DMS79 treated with DMSO at 0.1 percent for 48 hours (cell line): ENCODE measurements around the gene CCDC85C.

Source experiments
- DNase-seq: peaks from one replicate; lab custom pipeline; 2025; lab: John Stamatoyannopoulos, UW

CCDC85C gene

DNA sequence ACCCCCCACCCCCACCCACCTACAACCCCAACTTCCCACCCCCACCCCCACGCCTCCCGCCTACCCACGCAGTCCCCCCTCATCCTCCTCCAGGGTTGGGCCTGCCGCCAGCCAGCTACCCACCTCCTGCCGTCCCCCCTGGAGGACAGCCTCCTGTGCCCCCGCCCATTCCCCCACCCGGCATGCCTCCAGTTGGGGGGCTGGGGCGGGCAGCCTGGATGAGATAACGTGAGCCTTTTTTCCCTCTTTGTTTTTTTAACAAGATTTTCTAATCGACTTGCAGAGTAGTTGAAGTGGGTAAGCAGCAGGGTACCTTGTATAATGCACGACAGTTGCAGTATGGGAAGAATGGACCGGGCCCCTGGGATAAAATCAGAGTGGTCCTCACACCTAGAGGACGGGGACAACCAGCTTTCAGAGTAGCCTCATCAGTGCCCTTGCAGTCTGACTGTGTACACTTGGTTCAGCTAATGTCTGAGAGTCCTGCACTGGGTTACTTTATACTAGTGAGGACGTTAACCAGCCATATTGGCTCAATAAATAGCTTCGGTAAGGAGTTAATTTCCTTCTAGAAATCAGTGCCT lies 93.4 kb downstream of the CCDC85C start:
- no peak for DNase-seq

DNA sequence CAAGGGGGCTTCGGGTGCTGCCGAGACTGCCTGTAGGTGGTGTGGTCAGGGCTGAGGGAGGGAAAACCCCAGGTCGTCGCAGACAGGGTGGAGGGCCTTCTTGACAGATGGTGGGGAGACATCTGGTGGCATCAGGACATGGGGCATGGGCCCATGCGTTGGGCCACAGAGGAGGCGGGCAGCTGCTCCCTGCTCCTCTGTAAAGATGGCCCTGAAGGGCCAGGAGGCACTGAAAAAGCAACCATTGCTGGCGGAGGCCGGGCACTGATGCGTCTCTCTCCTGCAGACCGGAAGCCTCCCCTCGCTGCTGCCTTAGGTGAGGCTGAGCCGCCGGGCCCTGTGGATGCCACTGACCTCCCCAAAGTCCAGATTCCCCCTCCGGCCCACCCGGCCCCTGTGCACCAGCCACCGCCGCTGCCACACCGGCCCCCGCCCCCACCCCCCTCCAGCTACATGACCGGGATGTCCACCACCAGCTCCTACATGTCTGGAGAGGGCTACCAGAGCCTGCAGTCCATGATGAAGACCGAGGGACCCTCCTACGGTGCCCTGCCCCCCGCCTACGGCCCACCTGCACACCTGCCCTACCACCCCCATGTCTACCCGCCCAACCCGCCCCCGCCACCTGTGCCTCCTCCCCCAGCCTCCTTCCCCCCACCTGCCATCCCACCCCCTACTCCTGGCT lies 94.0 kb downstream of the CCDC85C start:
- no peak for DNase-seq

DNA sequence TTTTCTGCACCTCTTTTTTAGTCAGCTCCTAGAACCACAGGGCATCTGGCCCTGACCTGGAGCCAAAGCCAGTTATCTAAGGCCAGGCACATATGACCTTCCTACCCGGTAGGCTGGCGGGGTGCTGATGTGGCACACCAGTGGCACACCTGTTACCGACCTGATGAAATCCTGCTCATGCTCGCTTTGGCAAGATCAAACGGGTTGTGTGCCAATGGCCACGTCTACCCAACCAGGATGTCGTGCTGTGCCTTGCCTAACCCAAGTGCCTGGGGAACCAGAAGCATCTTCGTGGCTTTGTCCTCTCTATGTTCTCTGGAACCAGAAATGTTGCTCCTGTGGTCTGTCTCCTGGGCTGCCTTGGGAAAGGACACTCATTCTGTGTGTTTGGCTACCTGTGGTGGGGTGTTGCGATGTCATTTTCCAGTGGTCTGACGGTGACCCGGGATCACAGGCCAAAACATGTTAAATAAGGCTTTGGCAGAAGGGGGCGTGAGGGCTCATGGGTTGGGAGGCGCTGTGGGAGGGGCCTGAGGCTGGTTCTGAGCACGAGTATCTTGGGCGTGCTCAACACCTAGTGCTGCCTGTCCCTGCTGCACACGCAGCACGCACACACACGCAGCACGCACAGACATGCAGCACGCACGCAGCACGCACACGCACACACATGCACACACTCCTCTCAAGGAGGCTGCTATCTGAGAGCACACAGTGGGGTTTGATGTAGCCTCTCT lies 94.9 kb downstream of the CCDC85C start:
- no peak for DNase-seq

DNA sequence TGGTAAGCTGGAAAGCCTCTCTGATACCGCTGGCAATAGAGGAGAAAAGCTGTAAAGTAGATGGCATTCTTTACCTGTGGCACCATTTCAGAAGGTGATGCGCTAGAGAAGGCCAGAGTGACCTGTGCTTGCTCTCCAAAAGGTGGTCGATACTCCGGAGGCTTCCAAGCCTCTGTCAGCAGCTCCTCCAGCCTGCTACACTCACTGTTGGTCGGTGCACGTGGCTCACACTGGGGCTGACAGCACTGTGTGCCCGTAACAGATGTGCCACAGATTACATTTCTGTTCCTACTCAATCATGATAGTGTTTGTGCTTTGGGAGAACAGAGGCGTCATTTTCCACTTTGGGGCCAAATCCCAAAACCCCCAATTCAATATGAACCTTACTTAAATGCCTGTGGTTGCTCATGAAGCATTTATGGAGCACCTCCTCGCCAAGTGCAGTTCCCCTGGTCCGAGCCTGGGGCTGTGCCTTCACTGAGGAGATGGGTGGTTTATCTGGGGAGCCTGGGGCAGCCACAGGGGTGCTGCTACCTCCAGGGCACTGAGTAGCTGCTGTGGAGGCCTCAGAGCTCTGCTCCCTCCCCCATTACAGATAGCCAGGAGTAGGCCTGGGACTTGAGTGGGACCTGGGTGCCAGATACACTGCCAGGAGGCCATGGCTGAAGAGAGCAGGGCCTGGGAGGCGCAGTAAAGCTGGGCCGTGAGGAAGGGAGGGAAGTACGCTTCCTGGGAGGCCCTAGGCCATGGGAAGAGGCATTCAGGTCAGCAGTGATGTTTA lies 96.0 kb downstream of the CCDC85C start:
- DNase-seq = no peak

DNA sequence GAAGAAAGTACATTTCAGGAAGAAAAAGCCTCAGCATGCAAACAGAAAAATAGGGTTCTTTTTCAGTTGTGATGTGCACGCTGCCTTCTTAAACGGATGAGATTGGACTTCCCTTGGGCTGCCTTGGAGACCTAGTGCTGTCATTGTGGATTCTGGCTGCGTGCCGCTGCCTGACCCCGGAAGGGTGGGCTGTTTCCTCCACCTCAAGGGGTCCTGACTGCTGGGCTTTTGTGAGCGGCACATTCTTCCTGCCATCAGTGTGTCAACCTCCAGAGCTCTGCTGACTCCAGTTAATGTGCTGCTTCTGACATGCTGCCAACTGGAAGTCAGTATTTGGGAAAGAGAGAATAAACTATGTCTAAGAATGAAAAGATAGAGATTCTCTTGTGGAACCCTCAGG lies 97.7 kb downstream of the CCDC85C start:
- no peak for DNase-seq

DNA sequence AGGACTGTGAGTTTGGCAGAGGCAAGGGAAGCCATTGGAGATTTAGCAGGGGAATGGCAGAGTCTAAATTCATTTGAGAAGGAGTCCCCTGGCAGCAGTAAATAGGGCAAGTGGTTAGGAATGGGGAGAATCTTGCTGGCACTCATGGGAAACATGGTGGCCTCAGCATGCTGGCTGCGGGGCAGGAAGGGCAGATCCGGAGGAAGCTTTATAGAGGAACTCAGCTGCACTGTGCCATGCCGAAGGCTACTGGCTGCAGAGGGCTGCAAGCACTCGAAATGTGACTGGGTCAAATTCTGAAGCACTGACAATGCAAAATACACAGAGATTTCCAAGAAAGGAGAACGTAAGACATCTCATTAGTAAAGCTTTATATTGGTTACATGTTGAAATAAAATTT lies 98.9 kb downstream of the CCDC85C start:
- no peak for DNase-seq

DNA sequence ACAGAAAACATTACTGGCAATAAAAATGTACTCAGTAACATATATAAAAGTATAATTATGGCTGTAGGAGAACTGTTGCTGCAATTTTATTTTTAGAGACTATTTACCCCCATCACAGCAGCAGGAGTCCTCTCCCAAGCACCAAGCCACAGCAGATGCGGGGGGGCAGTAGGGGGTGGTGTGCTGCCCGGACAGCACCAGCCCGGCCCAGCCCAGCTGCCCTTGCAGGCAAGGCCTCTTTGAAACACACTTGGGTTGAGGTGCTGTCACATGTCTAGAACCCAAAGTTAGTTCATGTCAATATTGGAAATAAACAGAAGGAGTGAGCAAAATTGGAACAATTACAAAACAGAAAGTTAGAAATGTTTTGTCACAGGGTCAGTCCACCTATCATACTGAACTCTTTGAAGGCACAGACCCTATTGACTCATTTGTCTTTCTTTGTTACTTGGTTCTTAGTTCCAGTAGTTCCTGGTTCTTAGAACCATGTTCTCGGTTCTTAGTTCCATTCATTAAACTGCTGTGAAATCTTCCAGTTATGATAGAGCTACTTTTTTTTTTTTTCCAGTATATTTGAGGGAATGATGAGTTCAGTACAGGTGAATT lies 100.1 kb downstream of the CCDC85C start:
- no peak for DNase-seq

DNA sequence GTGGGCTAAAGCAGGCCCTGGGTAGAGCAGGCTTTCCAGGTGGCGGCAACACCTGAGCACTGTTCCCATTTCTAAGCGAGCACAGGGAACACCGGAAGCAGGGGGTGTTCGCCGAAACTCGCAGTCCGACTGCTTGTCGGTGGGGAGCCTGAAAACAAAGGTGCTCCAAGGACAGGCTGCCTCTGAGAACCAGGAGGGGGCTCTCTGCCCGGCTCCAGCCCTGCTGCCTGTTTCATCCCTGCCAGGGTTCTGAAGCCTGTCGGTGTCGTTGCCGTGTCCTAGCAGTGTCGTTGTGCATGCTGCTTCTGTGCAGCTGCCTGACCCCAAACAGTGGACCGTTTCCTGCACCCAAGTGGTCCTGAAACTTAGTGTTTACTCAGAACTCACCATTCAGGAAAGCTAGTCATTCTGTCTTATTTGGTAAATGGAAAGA lies 101.0 kb downstream of the CCDC85C start:
- DNase-seq = no peak

DNA sequence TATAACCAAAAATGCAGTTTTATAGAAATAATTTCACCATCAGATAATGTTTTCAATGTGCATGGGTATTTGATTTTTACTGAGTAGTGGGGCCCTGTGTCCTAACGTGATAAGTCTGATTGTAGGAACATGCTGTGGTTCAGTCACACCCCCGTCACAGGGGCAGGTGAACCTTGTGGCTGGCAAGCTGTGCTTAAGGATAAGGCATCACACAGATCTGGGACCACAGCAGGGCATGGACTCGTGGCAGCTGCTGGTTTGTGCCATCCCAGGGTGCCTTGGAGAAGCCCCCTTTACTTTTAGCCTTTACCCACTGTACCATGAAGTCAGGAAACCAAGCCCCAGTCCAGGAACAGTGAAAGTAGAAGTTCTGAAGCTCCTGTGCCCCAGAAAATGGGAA lies 106.1 kb downstream of the CCDC85C start:
- DNase-seq = no peak

DNA sequence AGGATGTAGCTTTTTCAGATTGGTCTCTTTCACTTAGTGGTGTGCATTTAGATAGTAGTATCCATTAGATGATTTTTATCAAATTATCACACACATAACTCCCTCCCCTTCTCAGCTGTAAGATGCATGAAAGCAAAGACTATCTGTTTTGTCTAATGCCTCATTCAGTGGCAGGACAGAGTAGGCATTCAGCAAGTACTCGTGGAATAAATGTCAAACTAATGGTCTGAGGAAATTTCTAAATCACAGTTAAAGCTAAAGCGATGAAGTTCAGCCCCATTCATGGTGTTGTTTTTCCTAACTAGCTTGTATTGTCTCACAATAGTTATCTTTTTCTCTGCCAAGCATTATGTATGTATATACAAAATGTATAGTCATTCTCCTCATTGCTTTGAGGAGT lies 106.7 kb downstream of the CCDC85C start:
- DNase-seq = no peak

DNA sequence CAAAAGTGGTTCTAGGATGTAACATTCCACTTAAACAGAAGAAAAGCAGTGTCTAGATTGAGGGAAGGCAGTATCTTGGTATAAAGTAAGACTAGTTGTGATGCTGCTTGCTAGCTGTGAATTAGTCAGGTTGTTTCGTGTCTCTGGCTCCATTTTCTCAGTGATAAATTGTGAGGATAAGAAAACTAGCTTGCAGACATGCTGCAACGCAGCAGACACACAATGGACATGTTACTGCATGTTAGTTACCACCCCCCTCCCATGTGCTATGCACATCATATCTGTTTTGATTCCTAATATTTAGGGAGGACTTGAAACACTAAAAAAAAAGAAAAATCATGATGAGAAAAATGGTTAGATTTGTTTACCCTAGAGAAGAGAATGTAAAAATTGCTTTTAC lies 119.9 kb downstream of the CCDC85C start:
- DNase-seq = no peak

DNA sequence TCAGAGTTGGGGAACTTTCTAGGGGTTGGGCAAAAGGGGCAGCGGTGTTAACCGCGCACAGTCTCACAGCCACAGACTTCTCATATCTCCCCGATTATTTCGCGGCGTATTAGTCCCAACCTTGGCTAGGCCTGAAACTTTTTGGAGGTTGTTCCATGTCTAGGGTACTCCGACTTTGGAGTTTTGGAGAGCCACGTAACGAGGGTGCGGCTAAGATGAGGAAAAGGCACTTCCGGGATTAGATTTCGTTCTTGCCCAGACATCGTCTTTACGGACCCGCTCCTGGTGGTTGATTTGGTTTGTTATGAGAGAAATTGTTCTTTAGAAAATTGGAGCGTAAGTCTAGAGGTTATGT lies 122.3 kb downstream of the CCDC85C start:
- peak; percentile 34 for DNase-seq

DNA sequence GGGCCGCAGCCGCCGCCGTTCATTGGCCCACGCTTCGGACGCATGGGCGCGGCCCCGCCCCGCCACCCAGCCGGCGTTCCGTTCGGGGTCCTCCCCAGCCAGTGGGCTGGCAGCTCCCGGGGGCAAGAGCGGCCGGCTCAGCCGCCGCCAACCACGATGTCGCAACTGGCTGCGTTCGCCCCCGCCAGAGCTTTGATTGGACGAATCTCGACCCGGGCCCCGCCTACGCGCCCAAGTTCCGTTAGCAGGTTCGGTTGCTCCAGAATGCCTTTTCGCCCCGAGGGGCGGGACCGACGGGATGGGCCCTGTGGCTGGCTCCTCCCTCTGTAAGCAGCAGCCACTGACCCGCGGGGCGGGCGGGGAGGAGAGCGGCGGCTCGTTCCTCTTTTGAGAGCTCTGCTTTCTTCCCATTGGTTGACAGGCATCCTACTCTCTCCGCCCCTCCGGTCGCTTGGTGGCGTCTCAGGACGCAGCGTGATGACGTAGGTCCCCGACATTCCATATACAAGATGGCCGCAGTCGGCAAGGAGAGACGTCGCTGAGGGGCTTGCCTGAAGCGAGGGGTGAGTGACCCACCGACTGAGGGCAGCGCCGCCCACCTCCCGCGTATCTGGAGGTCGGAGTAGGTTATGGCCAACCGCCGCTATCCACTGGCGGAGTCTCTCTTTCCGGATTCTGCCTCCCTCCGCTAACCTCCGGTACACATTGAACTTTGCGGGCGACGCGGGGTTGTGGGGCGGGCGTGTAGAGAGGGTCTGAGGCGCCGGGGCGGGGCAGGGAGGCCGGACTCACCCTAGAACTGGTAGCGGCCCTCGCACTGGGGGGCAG lies 122.9 kb downstream of the CCDC85C start, which contains the start of gene CCNK:
TSS of gene CCNK (plus strand) at position 493 of the 828 bp plus-strand sequence. CDS start 11,269 bp downstream, outside the sequence.
- peak; percentile 100 for DNase-seq

DNA sequence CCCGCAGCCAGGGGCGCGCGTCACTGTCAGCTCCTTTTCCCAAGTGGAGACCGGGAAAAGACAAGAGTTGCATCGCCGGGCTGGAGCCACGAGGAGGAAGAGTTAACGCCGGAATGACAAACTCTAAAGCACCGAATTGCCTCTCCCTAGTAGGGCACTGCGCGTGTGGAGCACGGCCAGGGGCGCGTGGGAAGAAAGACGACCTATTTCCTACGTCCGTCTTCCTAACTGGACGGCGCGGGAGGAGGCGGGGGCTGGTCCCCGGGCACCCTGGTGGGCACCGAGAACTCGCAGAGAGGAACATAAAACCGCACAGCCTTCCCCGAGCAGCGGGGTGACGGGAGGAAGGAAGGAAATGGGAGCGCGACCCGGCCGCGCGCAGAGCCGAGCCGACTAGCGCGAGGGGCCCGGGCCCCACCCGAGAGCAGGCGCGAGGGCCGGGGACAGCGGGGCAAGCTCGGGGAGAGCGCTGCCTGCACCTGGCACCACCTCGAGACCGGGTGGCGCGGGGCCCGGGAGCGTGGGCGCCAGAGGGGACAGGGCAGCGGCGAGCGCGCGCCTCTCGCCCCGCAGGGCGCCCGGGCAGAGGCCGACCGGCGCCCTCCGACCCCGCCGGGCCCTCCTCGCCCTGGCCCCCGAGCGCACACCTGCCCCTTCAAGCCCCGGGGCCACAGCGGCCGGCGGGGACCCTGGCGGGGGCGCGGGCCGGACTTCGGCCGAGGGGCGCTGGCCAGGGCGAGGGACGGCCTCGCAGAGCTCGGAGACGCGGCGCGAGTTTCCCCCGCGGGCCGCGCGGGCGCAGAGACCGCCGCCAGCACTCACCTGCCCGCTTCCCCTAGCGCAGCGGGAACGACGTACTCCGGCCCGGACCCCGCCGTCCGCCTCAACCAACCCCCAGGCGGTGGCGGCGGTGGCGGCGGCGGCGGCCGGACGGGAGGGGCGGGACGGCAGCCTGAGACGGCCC lies 123.8 kb downstream of the CCDC85C start, which contains the start of gene SETD3:
TSS of gene SETD3 (minus strand) at position 954 of the 964 bp plus-strand sequence. CDS start 15,054 bp downstream, outside the sequence.
- DNase-seq = peak; percentile 42

DNA sequence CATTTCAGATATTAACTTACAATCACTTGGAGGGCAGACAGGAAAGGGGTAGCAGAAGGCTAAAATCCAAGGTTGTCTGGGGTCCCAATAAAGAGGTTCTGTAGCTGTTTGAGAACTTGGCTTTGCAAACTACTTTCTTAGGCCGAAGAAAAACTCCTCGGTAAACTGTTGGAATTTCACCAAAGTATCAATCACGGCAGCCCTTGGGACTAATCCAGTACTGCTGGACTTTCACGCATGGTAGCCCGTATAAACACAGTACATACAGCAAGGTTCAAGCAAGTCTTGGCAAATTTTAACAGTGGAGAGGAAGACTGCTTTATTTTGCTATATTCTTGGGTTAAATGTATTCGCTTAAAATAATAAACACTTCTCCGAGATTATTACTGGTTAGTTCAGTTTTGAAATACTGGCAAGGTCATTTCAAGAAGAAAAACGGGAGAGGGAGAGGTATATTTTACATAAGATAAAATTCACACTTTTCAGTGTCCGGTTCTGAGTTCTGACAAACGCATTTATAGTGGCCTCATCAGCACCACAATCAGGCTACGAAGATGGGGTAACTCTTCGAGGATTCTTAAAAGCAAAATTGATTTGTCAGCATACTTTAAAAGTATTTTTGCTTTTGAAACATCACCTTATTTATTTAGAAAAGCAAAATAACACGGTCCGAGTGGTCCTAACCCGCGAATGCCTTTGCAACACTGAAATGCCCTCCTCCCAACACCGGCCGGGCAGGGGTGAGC lies 124.7 kb downstream of the CCDC85C start:
- DNase-seq = no peak

DNA sequence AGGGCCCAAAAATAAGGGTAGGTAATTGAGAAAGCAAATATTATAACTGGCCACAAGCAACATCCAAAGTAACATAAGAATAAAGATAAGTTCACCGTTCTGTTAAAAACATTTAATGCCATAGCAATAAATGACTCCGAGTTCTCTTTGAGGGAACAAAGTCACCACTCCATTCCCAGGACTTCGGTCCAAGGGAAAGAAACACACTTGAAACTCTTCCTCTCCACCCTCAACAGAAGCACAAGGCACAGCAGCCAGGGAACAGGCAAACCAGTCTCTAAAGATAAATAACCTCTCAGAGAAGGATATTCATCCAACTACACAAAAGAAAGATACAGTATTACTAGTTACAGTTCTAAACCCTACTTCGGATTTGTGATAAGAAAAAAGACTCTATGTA lies 125.9 kb downstream of the CCDC85C start:
- DNase-seq = no peak

DNA sequence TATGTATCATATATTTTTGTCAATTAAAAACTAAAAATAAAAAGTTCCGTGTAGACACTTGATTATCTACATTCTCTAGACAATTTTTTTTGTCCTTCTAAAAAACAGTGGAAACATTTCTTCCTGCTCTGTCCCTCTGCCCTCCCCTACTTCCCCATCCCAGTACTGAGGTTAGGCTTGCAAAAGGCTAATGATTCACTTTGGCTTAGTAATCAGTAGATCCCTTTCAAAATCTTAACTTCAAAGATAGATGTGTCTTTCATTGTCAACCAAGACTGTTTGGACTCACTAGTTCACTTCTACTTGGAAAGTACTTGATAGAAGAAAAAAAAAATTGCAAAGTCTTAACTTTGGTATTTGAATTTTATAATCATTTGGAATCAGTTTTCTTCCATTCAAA lies 127.1 kb downstream of the CCDC85C start:
- no peak for DNase-seq

DNA sequence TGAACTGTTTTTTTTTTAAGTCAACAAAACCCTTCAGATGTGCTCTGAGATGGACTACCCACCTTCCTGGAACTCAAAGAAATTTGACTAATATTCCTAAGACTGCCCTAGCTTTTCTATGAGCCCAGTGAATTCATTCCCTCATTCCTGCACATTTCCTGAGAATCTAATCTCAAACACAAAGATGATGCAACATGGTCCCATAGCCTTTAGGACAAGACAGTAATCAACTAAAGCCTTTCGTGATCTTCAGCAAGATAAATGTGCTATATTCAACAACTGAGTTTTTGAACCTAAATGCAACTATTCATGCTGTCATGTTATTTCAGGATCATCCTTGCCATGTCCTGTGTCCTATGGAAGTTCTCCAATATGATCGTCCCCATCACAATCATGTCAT lies 128.3 kb downstream of the CCDC85C start:
- no peak for DNase-seq

DNA sequence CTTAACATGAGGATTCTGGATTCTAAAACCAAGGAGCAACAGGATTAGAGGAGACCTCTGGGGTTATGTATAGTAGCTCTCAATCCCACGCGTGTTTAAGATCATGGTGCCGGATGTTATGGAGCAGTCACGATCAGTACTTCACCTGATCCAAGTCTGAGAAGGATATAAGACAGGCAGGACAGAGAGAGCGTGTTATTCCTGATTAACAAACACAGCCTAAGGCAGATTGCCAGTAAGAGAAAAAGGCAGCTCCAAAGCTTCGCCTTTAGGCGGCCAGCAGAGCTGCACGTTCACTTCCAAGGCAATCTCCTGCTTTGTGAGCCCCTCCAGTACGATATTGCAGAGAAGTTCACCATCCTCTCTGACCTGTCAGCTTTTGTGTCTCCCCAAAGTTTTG lies 128.8 kb downstream of the CCDC85C start:
- no peak for DNase-seq
